CD4-positive, alpha-beta memory T cell (primary cell): ENCODE results near the gene DCUN1D4. TPM values are rescaled to one million over a fixed set of nuclear protein-coding genes. Genes with fewer than 3 reads are reported as not detected.

Experiments
- CTCF ChIA-PET: fragments of 350-600 bp; sonication (Branson Sonifier 250); formaldehyde crosslinking; loops from one replicate; lab custom pipeline; 2021; ENCODE audit warnings: inconsistent platforms; ENCODE audit not compliant: partially characterized antibody; lab: Charles Lee
- POLR2A ChIA-PET: fragments of 350-600 bp; sonication (Branson Sonifier 250); formaldehyde crosslinking; loops from one replicate; lab custom pipeline; 2021; ENCODE audit not compliant: partially characterized antibody; lab: Charles Lee
- DNase-seq, 5 donors: peaks; one replicate each; pipeline versions ENCODE4 v3.0.0 to v3.0.0-alpha.2; 2020 to 2022; ENCODE audit warnings: mixed read lengths in 1 of 5
- H3K27ac ChIP-seq: one replicate; pipeline ENCODE4 v1.7.0; 2013; ENCODE audit warnings: low read depth, low read length
- H3K27me3 ChIP-seq: 2 replicates; pipeline ENCODE4 v1.7.0; 2013; ENCODE audit warnings: mild to moderate bottlenecking, low read length, moderate library complexity; ENCODE audit not compliant: insufficient read depth
- H3K36me3 ChIP-seq: 2 replicates; pipeline ENCODE4 v1.7.0; 2013; ENCODE audit warnings: mild to moderate bottlenecking, low read length, moderate library complexity; ENCODE audit not compliant: insufficient read depth
- H3K4me1 ChIP-seq: 2 replicates; pipeline ENCODE4 v1.7.0; 2013; ENCODE audit warnings: mild to moderate bottlenecking, low read length, moderate library complexity; ENCODE audit not compliant: insufficient read depth
- H3K4me3 ChIP-seq, 2 donors: one replicate each; pipeline ENCODE4 v1.7.0; 2013; ENCODE audit warnings: low read length in 2 of 2, mild to moderate bottlenecking in 1 of 2
- H3K9me3 ChIP-seq, 2 donors: one replicate each; pipeline ENCODE4 v1.7.0; 2013; ENCODE audit warnings: low read length in 2 of 2, control low read depth in 1 of 2; ENCODE audit not compliant: control insufficient read depth in 1 of 2
- H3K27ac Mint-ChIP-seq, 7 donors: one replicate each; pipeline ENCODE4 v1.8.0; 2020 to 2021; ENCODE audit warnings: mixed read lengths in 7 of 7, mild to moderate bottlenecking in 6 of 7, inconsistent platforms in 3 of 7, moderate library complexity in 3 of 7
- H3K27me3 Mint-ChIP-seq, 2 donors: one replicate each; pipeline ENCODE4 v1.8.0; 2020 to 2021; ENCODE audit warnings: mixed read lengths in 2 of 2
- H3K36me3 Mint-ChIP-seq, 2 donors: one replicate each; pipeline ENCODE4 v1.8.0; 2020 to 2021; ENCODE audit warnings: mixed read lengths in 2 of 2, inconsistent platforms in 1 of 2, mild to moderate bottlenecking in 1 of 2
- H3K4me1 Mint-ChIP-seq, 4 donors: one replicate each; pipeline ENCODE4 v1.8.0; 2020 to 2021; ENCODE audit warnings: mixed read lengths in 4 of 4, mild to moderate bottlenecking in 1 of 4
- H3K4me3 Mint-ChIP-seq, 8 donors: one replicate each; pipeline ENCODE4 v1.8.0; 2020 to 2021; ENCODE audit warnings: mixed read lengths in 8 of 8, mild to moderate bottlenecking in 7 of 8, moderate library complexity in 6 of 8, inconsistent platforms in 3 of 8
- H3K9me3 Mint-ChIP-seq, 8 donors: one replicate each; pipeline ENCODE4 v1.8.0; 2020 to 2021; ENCODE audit warnings: mixed read lengths in 8 of 8, mild to moderate bottlenecking in 5 of 8, inconsistent platforms in 3 of 8, moderate library complexity in 1 of 8
- intact Hi-C: fragments of 100-400 bp; cut with micrococcal nuclease; formaldehyde crosslinking; loops from one replicate; pipeline ENCODE4 v1.15.1; 2023
- polyA plus RNA-seq, 2 donors: library from polyadenylated mRNA; unstranded; fragments of 300-500 nt; fragmentation: Illumina TruSeq; gene quantifications; one replicate each; pipeline ENCODE4 v1.2.3, GENCODE V29; 2021
- total RNA-seq, 2 experiments: library from RNA; stranded (reverse); gene quantifications; one replicate each; pipeline ENCODE4 v1.2.3, GENCODE V29; 2021

Gene DCUN1D4
- total and polyA plus RNA-seq, 4 experiments from 2014 or later = 13.5 to 58.9 (median 38.2) TPM

DNA sequence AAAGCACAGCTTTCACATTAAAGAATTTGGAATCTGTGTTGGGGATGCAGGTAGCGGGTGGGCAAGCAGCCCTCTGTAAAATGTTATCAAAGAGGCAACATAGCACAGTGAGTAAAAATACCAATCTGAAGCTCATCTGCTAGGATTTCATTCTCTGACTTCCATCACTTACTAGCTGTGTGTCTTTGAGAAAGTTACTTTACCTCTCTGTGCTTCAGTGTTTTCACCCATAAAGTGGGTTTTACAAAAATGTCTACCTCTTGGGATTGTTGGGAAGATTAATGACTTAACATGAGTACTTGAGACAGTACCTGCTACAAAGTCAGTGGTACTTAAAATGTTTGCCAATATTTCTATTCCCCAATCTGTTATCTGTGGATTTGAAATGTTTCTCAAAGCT, 7.9 kb upstream of the DCUN1D4 start:
- ChIA-PET CTCF (interaction anchor here (1.1 to 4.0 kb wide), 3 partner anchors 7 to 61 kb away, joined by 4 to 27 read pairs (median 4); partner anchors contain the start of gene DCUN1D4), POLR2A (no interaction called here)
- Histone ChIP-seq H3K36me3 (no peaks in the 10 kb centered on the region), H3K27me3 (no peaks in the 10 kb centered on the region), H3K4me3 (no peak overlapping the region), H3K9me3 (no peaks in the 10 kb centered on the region), H3K4me1 (no peaks in the 10 kb centered on the region), H3K27ac (no peak overlapping the region)
- Mint-ChIP-seq H3K4me1 (peaks cover 0 to 1% (median 0%) of the 10 kb centered on the region in 4 donors), H3K36me3 (no peaks in the 10 kb centered on the region), H3K27me3 (peaks cover 1 to 4% of the 10 kb centered on the region in 2 donors), H3K9me3 (no peaks in the 10 kb centered on the region), H3K4me3 (no peak overlapping the region), H3K27ac (no peak overlapping the region)
- no peak for DNase-seq
- intact Hi-C loops = no loop called here

DNA sequence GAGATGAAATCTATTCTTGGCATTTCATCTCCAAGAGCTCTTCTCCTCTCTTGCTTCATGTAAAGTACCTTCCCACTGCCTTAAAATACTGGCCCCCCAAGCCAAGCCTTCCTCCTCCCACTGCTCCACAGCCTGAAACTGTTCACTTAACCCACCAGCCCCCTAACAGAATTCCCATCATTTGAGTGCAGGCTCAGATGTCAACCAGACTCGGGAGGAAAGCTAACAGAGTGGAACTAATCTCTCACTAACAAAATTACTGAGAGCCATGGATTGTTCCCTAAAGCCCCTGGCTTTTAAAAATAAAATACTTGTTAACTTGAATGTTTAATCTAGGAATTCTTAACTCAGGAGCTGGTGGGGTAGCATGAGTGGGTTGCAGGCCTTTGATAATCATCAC, 7.1 kb upstream of the DCUN1D4 start:
- Mint-ChIP-seq H3K4me1 (peaks cover 0 to 1% (median 0%) of the 10 kb centered on the region in 4 donors), H3K36me3 (no peaks in the 10 kb centered on the region), H3K27me3 (peaks cover 1 to 3% of the 10 kb centered on the region in 2 donors), H3K4me3 (no peak overlapping the region), H3K9me3 (no peaks in the 10 kb centered on the region), H3K27ac (no peak overlapping the region)
- Histone ChIP-seq H3K4me1 (no peaks in the 10 kb centered on the region), H3K36me3 (no peaks in the 10 kb centered on the region), H3K9me3 (no peaks in the 10 kb centered on the region), H3K4me3 (no peak overlapping the region), H3K27me3 (no peaks in the 10 kb centered on the region), H3K27ac (no peak overlapping the region)
- ChIA-PET POLR2A (no interaction called here), CTCF (interaction anchor here (1.1 to 1.7 kb wide), 2 partner anchors 11 to 60 kb away, joined by 4 read pairs; no protein-coding TSS in a partner anchor)
- DNase-seq = no peak
- intact Hi-C loops = no loop called here

DNA sequence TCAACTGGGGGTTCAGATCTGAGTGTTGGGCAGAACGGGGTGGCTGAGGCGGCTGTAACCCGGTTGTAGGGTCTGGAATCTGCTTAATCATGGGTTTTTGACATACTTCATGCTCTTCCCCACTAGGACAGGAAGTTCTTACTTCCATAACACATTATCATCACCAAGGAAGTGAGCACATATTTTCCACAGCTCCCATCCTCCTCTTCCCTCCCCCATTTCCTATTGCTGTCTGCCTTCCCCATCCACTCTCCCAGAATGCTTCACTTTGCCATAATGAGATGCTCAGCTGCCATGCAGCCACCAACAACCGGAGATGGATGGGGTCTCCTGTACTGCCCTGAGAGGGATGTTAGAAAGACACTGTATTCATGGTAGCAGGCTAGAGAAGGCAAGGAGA, 6.4 kb upstream of the DCUN1D4 start:
- Histone ChIP-seq H3K36me3 (no peaks in the 10 kb centered on the region), H3K4me3 (no peak overlapping the region), H3K27me3 (no peaks in the 10 kb centered on the region), H3K27ac (no peak overlapping the region), H3K9me3 (no peaks in the 10 kb centered on the region), H3K4me1 (no peaks in the 10 kb centered on the region)
- H3K36me3 Mint-ChIP-seq = no peaks in the 10 kb centered on the region
- peaks cover 0 to 1% (median 0%) of the 10 kb centered on the region in 4 donors for H3K4me1 Mint-ChIP-seq
- no peaks in the 10 kb centered on the region for H3K9me3 Mint-ChIP-seq
- H3K27ac Mint-ChIP-seq = no peak overlapping the region
- intact Hi-C loops = no loop called here
- no peak for DNase-seq
- peaks cover 0 to 1% of the 10 kb centered on the region in 2 donors for H3K27me3 Mint-ChIP-seq
- no peak overlapping the region for H3K4me3 Mint-ChIP-seq
- POLR2A ChIA-PET = no interaction called here
- CTCF ChIA-PET = interaction anchor here (0.9 to 1.7 kb wide), 3 partner anchors 10 to 60 kb away, joined by 3 to 4 read pairs (median 4); no protein-coding TSS in a partner anchor

DNA sequence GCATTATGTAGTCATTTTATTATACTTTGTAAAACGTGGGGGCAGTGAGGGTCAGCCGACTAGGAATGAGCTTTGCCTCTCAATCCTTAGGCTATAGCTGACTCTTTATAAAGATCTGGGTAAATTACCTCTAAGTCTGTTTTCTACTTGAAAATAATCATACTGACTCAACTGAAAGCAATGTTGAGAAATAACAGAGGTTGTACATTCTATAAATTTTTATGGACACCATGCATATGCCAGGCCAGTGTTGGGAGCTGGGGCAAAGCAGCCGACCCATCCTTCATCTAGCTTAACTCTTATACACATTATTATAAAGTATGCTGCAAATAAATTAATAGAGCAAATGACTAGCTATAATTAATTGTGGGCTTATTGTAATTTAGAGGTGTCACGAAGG, 2.2 kb upstream of the DCUN1D4 start:
- peaks cover 12 to 20% (median 15%) of the 10 kb centered on the region in 4 donors for H3K4me1 Mint-ChIP-seq
- intact Hi-C loops = loop anchor here (5.0 kb wide), 2 partner anchors 57 to 1022 kb away; partner anchors contain the start of gene RASL11B
- H3K4me1 ChIP-seq = peaks cover 12% of the 10 kb centered on the region
- DNase-seq = no peak
- no peaks in the 10 kb centered on the region for H3K36me3 ChIP-seq
- H3K4me3 Mint-ChIP-seq = peak overlapping the region in 1 of 8 donors; percentile 28
- H3K36me3 Mint-ChIP-seq = peaks cover 0 to 10% of the 10 kb centered on the region in 2 donors
- CTCF ChIA-PET = interaction anchor here (0.6 to 4.2 kb wide), 3 partner anchors 8 to 54 kb away, joined by 3 to 27 read pairs (median 3); no protein-coding TSS in a partner anchor
- no peak overlapping the region for H3K4me3 ChIP-seq
- no peaks in the 10 kb centered on the region for H3K9me3 Mint-ChIP-seq
- POLR2A ChIA-PET = interaction anchor here (1.1 kb wide), 1 partner anchor 10 kb away, joined by 3 read pairs; no protein-coding TSS in a partner anchor
- H3K9me3 ChIP-seq = no peaks in the 10 kb centered on the region
- H3K27me3 ChIP-seq = no peaks in the 10 kb centered on the region
- no peaks in the 10 kb centered on the region for H3K27me3 Mint-ChIP-seq
- H3K27ac Mint-ChIP-seq = no peak overlapping the region
- no peak overlapping the region for H3K27ac ChIP-seq

DNA sequence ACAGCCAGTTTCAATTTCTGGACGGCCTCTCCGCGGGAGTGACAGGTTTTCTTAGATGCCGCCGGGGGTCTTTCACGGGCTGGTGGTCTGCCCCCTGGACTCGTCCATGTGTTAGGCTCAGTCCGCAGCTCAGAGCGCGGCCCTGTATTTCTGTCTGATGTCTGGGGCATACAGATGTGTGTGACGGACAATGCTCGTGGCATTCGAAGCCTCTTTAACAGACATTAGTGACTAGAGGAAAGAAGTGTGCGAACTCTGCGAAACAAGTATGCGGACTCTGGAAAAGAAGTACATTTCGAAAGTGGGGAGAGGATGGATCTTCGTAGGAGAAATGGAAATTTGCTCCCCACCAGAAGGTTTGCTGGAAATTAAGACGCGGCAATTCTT, 793 bp upstream of the DCUN1D4 start:
- H3K9me3 ChIP-seq = no peaks in the 10 kb centered on the region
- H3K4me3 Mint-ChIP-seq = peak overlapping the region; percentile 93 to 99 (median 97)
- H3K9me3 Mint-ChIP-seq = no peaks in the 10 kb centered on the region
- POLR2A ChIA-PET = interaction anchor here (0.9 to 2.6 kb wide), 7 partner anchors 11 to 880 kb away, joined by 3 to 21 read pairs (median 7); partner anchors contain the start of genes SGCB and USP46
- H3K36me3 Mint-ChIP-seq = peaks cover 0 to 10% of the 10 kb centered on the region in 2 donors
- peaks cover 11 to 22% (median 18%) of the 10 kb centered on the region in 4 donors for H3K4me1 Mint-ChIP-seq
- no peaks in the 10 kb centered on the region for H3K27me3 Mint-ChIP-seq
- peak overlapping the region; percentile 62 to 93 for H3K4me3 ChIP-seq
- CTCF ChIA-PET = interaction anchor here (0.8 to 4.2 kb wide), 5 partner anchors 9 to 199 kb away, joined by 3 to 27 read pairs (median 6); partner anchors contain the start of gene SGCB
- H3K27ac ChIP-seq = peak overlapping the region; percentile 61
- intact Hi-C loops = loop anchor here (1.0 to 5.0 kb wide), 4 partner anchors 55 to 1535 kb away; partner anchors contain the start of genes FIP1L1, RASL11B and SGCB
- H3K27me3 ChIP-seq = no peaks in the 10 kb centered on the region
- no peaks in the 10 kb centered on the region for H3K36me3 ChIP-seq
- peaks cover 12% of the 10 kb centered on the region for H3K4me1 ChIP-seq
- H3K27ac Mint-ChIP-seq = peak overlapping the region; percentile 38 to 97 (median 95)
- peak in 3 of 5 donors; percentile 1 to 41 (median 4) for DNase-seq

DNA sequence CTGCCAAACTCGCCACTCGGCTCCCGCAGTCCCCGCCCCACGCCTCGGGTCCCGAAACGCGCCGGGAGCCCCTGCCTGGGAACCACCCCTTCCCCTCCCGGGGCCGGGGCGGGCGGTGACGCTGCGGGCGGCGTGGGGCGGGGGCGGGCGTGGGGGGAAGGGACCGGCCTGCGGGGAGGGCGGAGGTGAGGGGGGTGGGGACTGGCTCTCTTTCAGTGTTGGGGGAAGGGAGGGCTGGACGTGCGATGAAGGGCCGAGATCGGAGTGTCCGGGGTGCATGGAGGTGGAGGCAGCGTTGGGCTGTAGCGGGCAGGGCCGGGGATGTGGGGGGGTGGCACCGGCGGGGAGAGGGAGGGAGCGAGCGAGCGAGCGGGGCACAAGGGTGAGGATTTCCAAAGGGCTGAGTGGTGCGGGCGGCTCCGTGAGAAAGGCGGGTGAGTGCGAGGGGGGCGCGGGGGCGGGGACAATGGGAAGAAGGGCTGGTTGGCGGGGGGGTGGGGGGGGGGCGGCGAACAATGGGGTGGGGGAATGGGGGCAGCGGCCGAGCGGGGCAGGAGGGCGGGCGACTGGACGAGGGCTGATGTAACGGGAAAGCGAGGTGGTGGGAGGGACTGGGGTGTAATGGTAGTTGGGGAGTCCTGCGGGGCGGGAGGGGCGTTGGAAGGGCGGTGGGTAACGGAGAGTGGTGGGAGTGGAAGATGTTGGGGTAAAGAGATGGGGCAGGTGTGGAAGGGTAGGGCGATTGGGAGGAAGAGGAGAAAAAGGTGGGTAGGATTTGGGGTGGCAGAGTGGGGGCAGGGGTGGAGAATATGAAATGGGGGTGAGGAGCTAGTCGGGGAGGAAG, 578 bp downstream of the DCUN1D4 start:
- POLR2A ChIA-PET = interaction anchor here (1.0 to 2.6 kb wide), 6 partner anchors 9 to 869 kb away, joined by 3 to 21 read pairs (median 6); partner anchors contain the start of genes SGCB and USP46
- no peaks in the 10 kb centered on the region for H3K27me3 ChIP-seq
- no peaks in the 10 kb centered on the region for H3K9me3 ChIP-seq
- Mint-ChIP-seq H3K27me3 (no peaks in the 10 kb centered on the region), H3K36me3 (peaks cover 0 to 14% of the 10 kb centered on the region in 2 donors), H3K27ac (peak overlapping the region; percentile 81 to 97 (median 93)), H3K4me3 (peak overlapping the region; percentile 90 to 99 (median 96)), H3K9me3 (no peaks in the 10 kb centered on the region), H3K4me1 (peaks cover 12 to 30% (median 21%) of the 10 kb centered on the region in 4 donors)
- peak overlapping the region; percentile 57 to 62 for H3K4me3 ChIP-seq
- CTCF ChIA-PET = interaction anchor here (0.6 to 4.2 kb wide), 5 partner anchors 10 to 1471 kb away, joined by 3 to 27 read pairs (median 6); partner anchors contain the start of gene SGCB
- H3K36me3 ChIP-seq = no peaks in the 10 kb centered on the region
- DNase-seq = peak in 4 of 5 donors; percentile 40 to 81 (median 48)
- intact Hi-C loops = loop anchor here (1.0 to 5.0 kb wide), 4 partner anchors 54 to 1533 kb away; partner anchors contain the start of genes FIP1L1 and RASL11B
- H3K27ac ChIP-seq = peak overlapping the region; percentile 66
- H3K4me1 ChIP-seq = peaks cover 12% of the 10 kb centered on the region
